ENCODE measurements around the gene CELA1. TPM values are rescaled to one million over a fixed set of nuclear protein-coding genes. Genes with fewer than 3 reads are reported as not detected.

The CELA1 gene
- total RNA-seq, 1 donor from 2014 or later = not detected

- DNase-seq (ENCODE audit: low spot score) = no peak
These were observed 28.4 kb upstream of the CELA1 start for GRCh38 chr12:51374856-51375255.

- no peak for DNase-seq (ENCODE audit: low spot score)
These were observed 27.9 kb upstream of the CELA1 start for GRCh38 chr12:51374361-51374760.

- DNase-seq (ENCODE audit: low spot score) = no peak
These were observed 26.7 kb upstream of the CELA1 start for GRCh38 chr12:51373187-51373586.

- no peak for DNase-seq (ENCODE audit: low spot score)
These were observed 25.5 kb upstream of the CELA1 start for GRCh38 chr12:51372021-51372420.

- DNase-seq (ENCODE audit: low spot score) = no peak
These were observed 24.9 kb upstream of the CELA1 start for GRCh38 chr12:51371295-51371953.

- DNase-seq (ENCODE audit: low spot score) = no peak
These were observed 24.2 kb upstream of the CELA1 start for GRCh38 chr12:51370667-51371066.

- no peak for DNase-seq (ENCODE audit: low spot score)
These were observed 23.1 kb upstream of the CELA1 start for GRCh38 chr12:51369581-51369980.

- no peak for DNase-seq (ENCODE audit: low spot score)
These were observed 22.4 kb upstream of the CELA1 start for GRCh38 chr12:51368640-51369517.

GRCh38 chr12:51365276-51365675, 18.8 kb upstream of the CELA1 start:
- DNase-seq (ENCODE audit: low spot score) = no peak

GRCh38 chr12:51364001-51364400, 17.5 kb upstream of the CELA1 start:
- no peak for DNase-seq (ENCODE audit: low spot score)

GRCh38 chr12:51362747-51363342, 16.4 kb upstream of the CELA1 start:
- DNase-seq (ENCODE audit: low spot score) = no peak

- DNase-seq (ENCODE audit: low spot score) = no peak
These were observed 15.8 kb upstream of the CELA1 start for GRCh38 chr12:51362307-51362706.

GRCh38 chr12:51361161-51362016, 14.9 kb upstream of the CELA1 start:
- no peak for DNase-seq (ENCODE audit: low spot score)

- no peak for DNase-seq (ENCODE audit: low spot score)
These were observed 13.8 kb upstream of the CELA1 start for GRCh38 chr12:51360315-51360714.

GRCh38 chr12:51359851-51360250, 13.4 kb upstream of the CELA1 start:
- DNase-seq (ENCODE audit: low spot score) = no peak

GRCh38 chr12:51358496-51358895, 12.0 kb upstream of the CELA1 start:
- no peak for DNase-seq (ENCODE audit: low spot score)

- DNase-seq (ENCODE audit: low spot score) = no peak
These were observed 11.0 kb upstream of the CELA1 start for GRCh38 chr12:51357374-51358047.

GRCh38 chr12:51351913-51352532, 5.5 kb upstream of the CELA1 start:
- DNase-seq (ENCODE audit: low spot score) = no peak

GRCh38 chr12:51349026-51349425, 2.5 kb upstream of the CELA1 start:
- no peak for DNase-seq (ENCODE audit: low spot score)

- no peak for DNase-seq (ENCODE audit: low spot score)
These were observed 1.6 kb upstream of the CELA1 start for GRCh38 chr12:51348116-51348515.

All from mesenteric fat pad (tissue), 1 donor.